Uterus (tissue), 4 donors: ENCODE measurements around the gene TSSK2. TPM values are rescaled to one million over a fixed set of nuclear protein-coding genes. Genes with fewer than 3 reads are reported as not detected.

ENCODE experiments used
- DNase-seq, 2 donors: peaks; one replicate each; pipeline ENCODE4 v3.0.0-alpha.2; 2019 to 2020
- H3K27ac ChIP-seq, 2 donors: fragments of 200-600 bp; sonication (generic); 1 replicate in 1 of 2; 2 replicates in 1 of 2; pipeline ENCODE4 v1.5.1; 2016 to 2018
- H3K27me3 ChIP-seq, 2 donors: fragments of 200-600 bp; sonication (generic); one replicate each; pipeline ENCODE4 v1.5.1; 2018 to 2019; ENCODE audit warnings: control low read depth in 1 of 2
- H3K36me3 ChIP-seq, 2 donors: fragments of 200-600 bp; sonication (generic); one replicate each; pipeline ENCODE4 v1.5.1; 2019; ENCODE audit warnings: control low read depth in 1 of 2
- H3K4me1 ChIP-seq, 2 donors: fragments of 200-600 bp; sonication (generic); one replicate each; pipeline ENCODE4 v1.5.1; 2018 to 2019; ENCODE audit warnings: control low read depth in 1 of 2
- H3K4me3 ChIP-seq, 2 donors: fragments of 200-600 bp; sonication (generic); 1 replicate in 1 of 2; 2 replicates in 1 of 2; pipeline ENCODE4 v1.5.1; 2018 to 2019; ENCODE audit warnings: mild to moderate bottlenecking in 1 of 2
- H3K9me3 ChIP-seq, 2 donors: fragments of 200-600 bp; sonication (generic); one replicate each; pipeline ENCODE4 v1.5.1; 2019; ENCODE audit warnings: control low read depth in 1 of 2
- CTCF ChIP-seq, 4 experiments: fragments of 200-600 bp in 2 of 4; fragments of 450-650 bp in 2 of 4; sonication (generic) in 2 of 4; IDR thresholded peaks; one replicate each; pipeline ENCODE4 v1.5.1; 2016 to 2019; ENCODE audit warnings: antibody characterized with exemption in 4 of 4, mild to moderate bottlenecking in 2 of 4, moderate library complexity in 1 of 4
- POLR2A ChIP-seq, 2 donors: fragments of 450-650 bp; IDR thresholded peaks; one replicate each; pipeline ENCODE4 v1.6.1; 2016; ENCODE audit warnings: antibody characterized with exemption in 2 of 2, mild to moderate bottlenecking in 1 of 2, moderate library complexity in 1 of 2
- intact Hi-C: fragments of 100-400 bp; cut with DNase I; formaldehyde crosslinking; loops from one replicate; pipeline ENCODE4 v1.15.1; 2023; ENCODE audit warnings: low total_unique reads
- total RNA-seq, 4 donors: library from RNA; depleted of rRNA in 3 of 4; stranded (reverse); fragments of >200 nt in 3 of 4; gene quantifications; one replicate each; pipeline versions ENCODE4 v1.1.0 to v1.2.4, GENCODE V29; 2014 to 2023
- donor health status: DM: yes; HTN: yes; CAD: no.

The TSSK2 gene
- total RNA-seq, 4 donors from 2014 or later: 0.30 TPM; not detected in 3

DNA sequence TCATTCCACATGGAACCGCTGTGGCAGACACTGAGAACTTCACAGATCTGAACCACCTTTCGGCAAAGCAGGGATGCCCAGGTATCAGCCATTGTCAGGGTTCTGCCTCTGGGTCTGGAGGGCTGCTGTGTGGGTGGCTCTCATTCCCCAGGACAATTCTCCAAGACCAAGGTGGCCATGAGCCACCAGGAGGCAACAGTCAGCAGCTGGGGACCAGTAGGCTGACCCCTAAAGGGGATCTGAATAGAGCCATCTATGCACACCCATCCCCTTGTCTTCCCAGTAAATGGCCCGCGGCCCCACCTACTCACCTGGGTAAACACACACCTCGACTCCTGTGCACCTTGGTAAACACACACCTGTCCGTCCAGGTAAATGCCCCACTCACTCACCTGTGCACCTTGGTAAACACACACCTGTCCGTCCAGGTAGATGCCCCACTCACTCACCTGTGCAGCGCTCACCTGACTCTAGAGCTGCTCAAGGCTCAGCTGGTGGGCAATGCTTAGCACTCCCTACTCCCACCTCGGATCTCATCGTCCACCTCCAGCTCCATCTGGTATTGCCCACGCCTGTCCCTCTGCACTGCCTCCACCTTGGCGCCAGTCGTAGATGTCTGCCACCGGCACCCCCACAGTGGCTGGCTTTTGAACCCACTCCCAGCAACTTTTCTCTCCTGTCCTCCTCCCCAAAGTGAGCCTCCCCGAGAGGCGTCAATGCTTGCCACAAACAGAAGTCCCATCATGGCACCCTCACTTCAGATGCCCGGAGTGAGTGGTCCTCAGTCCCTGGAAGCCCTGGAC, 37.2 kb downstream of the TSSK2 start:
- no peak overlapping the region for H3K4me3 ChIP-seq
- H3K27ac ChIP-seq: no peak overlapping the region
- no peaks in the 10 kb centered on the region for H3K9me3 ChIP-seq
- peaks cover 4 to 16% of the 10 kb centered on the region in 2 donors for H3K4me1 ChIP-seq
- peaks cover 0 to 23% of the 10 kb centered on the region in 2 donors for H3K27me3 ChIP-seq
- no peaks in the 10 kb centered on the region for H3K36me3 ChIP-seq
- no peak for DNase-seq
- intact Hi-C loops: no loop called here
- TF ChIP-seq CTCF (IDR thresholded peaks at IDR 0.05) (no peak), POLR2A (IDR thresholded peaks at IDR 0.05) (no peak)

DNA sequence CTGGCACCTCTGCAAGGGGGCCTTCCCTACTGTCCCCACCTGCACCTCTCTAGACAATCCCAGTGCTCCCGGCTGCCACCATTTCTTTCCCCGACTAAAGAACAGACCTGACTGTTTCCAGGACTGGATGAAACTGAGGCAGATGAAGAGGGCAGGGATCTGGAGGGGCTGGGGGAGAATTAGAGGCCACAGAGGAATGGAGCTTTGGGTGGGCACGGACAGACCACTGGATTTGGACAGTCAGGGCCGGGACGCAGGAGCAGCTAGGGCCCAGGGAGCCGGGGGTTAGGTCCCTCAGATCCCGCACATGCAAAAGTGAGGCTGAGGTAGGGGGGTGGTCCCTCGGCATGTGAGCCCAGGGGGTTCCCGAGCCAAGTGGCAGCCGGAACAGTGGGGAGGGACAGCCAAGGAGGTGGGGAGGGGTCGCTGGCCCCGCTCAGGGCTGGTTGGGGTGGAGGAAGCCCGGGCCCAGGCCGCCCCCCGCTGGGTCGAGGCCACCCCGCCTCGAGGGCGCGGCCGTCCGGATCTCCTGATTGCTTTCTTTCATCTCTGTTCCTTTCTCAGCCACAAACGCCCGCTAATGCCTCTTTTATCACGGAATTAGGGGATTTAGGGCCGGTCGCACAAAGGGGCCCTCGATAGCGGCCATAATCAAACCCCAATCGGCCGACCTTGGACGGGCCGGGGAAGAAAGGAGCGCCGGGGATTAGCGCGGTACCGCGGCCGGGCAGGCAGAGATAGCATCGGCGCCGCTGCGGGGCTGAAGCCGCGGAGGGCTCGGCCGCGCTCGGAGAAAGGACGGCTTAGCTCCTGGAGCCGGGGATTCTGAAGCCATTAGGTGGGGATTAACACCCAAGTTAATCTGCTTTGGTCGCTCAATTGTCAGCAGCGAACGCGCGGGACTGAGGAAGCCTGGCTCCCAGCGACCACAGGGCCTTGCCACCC, 38.2 kb downstream of the TSSK2 start:
- Histone ChIP-seq H3K36me3 (no peaks in the 10 kb centered on the region), H3K27ac (no peak overlapping the region), H3K4me3 (peak overlapping the region in 1 of 2 donors; percentile 27), H3K27me3 (peaks cover 0 to 21% of the 10 kb centered on the region in 2 donors), H3K9me3 (no peaks in the 10 kb centered on the region), H3K4me1 (peaks cover 4 to 17% of the 10 kb centered on the region in 2 donors)
- TF ChIP-seq POLR2A (IDR thresholded peaks at IDR 0.05) (no peak), CTCF (IDR thresholded peaks at IDR 0.05) (no peak)
- intact Hi-C loops: no loop called here
- no peak for DNase-seq

DNA sequence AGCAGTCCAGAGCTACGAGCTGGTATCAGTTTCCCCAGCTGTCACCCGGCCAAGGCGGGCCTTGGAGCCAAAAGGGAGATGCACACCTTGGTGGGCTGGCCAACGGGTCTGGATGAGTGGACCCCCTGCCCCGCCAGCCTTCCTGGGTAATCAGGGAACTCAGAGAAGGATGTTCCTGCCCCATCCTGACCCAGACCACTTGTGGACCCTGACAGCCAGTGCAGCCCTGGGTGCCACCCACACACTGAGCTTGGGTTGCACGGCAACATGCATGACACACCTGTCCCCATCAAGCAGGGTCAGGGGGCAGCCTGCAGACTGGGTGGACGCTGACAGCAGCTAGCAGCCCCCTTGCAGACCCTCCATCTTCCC, 38.8 kb downstream of the TSSK2 start:
- peaks cover 4 to 22% of the 10 kb centered on the region in 2 donors for H3K4me1 ChIP-seq
- H3K4me3 ChIP-seq: no peak overlapping the region
- H3K9me3 ChIP-seq: no peaks in the 10 kb centered on the region
- H3K27ac ChIP-seq: no peak overlapping the region
- DNase-seq: no peak
- H3K27me3 ChIP-seq: peaks cover 0 to 19% of the 10 kb centered on the region in 2 donors
- no peak for TF ChIP-seq CTCF (IDR thresholded peaks at IDR 0.05)
- no peak for TF ChIP-seq POLR2A (IDR thresholded peaks at IDR 0.05)
- no peaks in the 10 kb centered on the region for H3K36me3 ChIP-seq
- intact Hi-C loops: no loop called here

- Histone ChIP-seq H3K27me3 (peaks cover 0 to 17% of the 10 kb centered on the region in 2 donors), H3K36me3 (no peaks in the 10 kb centered on the region), H3K4me3 (peak overlapping the region; percentile 68 to 89), H3K4me1 (peaks cover 4 to 30% of the 10 kb centered on the region in 2 donors), H3K27ac (peak overlapping the region; percentile 82 to 84), H3K9me3 (no peaks in the 10 kb centered on the region)
- intact Hi-C loops: no loop called here
- TF ChIP-seq CTCF (IDR thresholded peaks at IDR 0.05) (no peak), POLR2A (IDR thresholded peaks at IDR 0.05) (no peak)
- no peak for DNase-seq
Measured at GRCh38 chr22:19172213-19173046, 41.3 kb downstream of the TSSK2 start.
